H9 (cell line): Measurements from ENCODE around the gene SHLD2. TPM values are rescaled to one million over a fixed set of nuclear protein-coding genes. Genes with fewer than 3 reads are reported as not detected.

Experiments used
- DNase-seq: peaks from one replicate; pipeline ENCODE4 v3.0.0-alpha.2; 2017
- H2AFZ ChIP-seq: one replicate; pipeline ENCODE4 v1.6.1; 2013; ENCODE audit warnings: mild to moderate bottlenecking, low read length, control low read depth, moderate library complexity
- H2AK5ac ChIP-seq: 2 replicates; pipeline ENCODE4 v1.6.1; 2013; ENCODE audit warnings: low read length, control low read depth, mixed read lengths; ENCODE audit not compliant: insufficient read length
- H2BK120ac ChIP-seq: one replicate; pipeline ENCODE4 v1.6.1; 2013; ENCODE audit warnings: low read depth, mild to moderate bottlenecking, low read length, control low read depth, inconsistent platforms; ENCODE audit not compliant: poor library complexity, severe bottlenecking
- H2BK12ac ChIP-seq: 2 replicates; pipeline ENCODE4 v1.6.1; 2013; ENCODE audit warnings: low read length, control low read depth, mixed read lengths, low read depth; ENCODE audit not compliant: insufficient read length
- H2BK15ac ChIP-seq: 2 replicates; pipeline ENCODE4 v1.6.1; 2013; ENCODE audit warnings: low read depth, low read length, control low read depth
- H2BK20ac ChIP-seq: one replicate; pipeline ENCODE4 v1.6.1; 2013; ENCODE audit warnings: low read depth, mild to moderate bottlenecking, low read length, control low read depth, inconsistent platforms; ENCODE audit not compliant: poor library complexity, severe bottlenecking
- H2BK5ac ChIP-seq: 2 replicates; pipeline ENCODE4 v1.6.1; 2013; ENCODE audit warnings: low read length, control low read depth, mixed read lengths; ENCODE audit not compliant: insufficient read length
- H3K14ac ChIP-seq: 2 replicates; pipeline ENCODE4 v1.6.1; 2013; ENCODE audit warnings: low read length, control low read depth; ENCODE audit not compliant: insufficient read depth
- H3K18ac ChIP-seq: 2 replicates; pipeline ENCODE4 v1.6.1; 2013; ENCODE audit warnings: low read depth, mild to moderate bottlenecking, mixed read lengths, low read length, control low read depth; ENCODE audit not compliant: insufficient read length
- H3K23ac ChIP-seq: 2 replicates; pipeline ENCODE4 v1.6.1; 2013; ENCODE audit warnings: low read length, control low read depth, mixed read lengths, low read depth; ENCODE audit not compliant: insufficient read length
- H3K23me2 ChIP-seq: 2 replicates; pipeline ENCODE4 v1.6.1; 2013; ENCODE audit warnings: low read depth, mild to moderate bottlenecking, mixed read lengths, low read length, control low read depth; ENCODE audit not compliant: insufficient read length, poor library complexity, severe bottlenecking
- H3K27ac ChIP-seq: 2 replicates; pipeline ENCODE4 v1.5.1; 2013; ENCODE audit warnings: low read length, control low read depth, mixed read lengths, low read depth; ENCODE audit not compliant: insufficient read length
- H3K27me3 ChIP-seq: 2 replicates; pipeline ENCODE4 v1.6.1; 2013; ENCODE audit warnings: low read length, control low read depth, inconsistent platforms; ENCODE audit not compliant: insufficient read depth
- H3K4ac ChIP-seq: 2 replicates; pipeline ENCODE4 v1.6.1; 2013; ENCODE audit warnings: low read depth, mild to moderate bottlenecking, control low read depth, inconsistent platforms, low read length, moderate library complexity
- H3K4me1 ChIP-seq: 2 replicates; pipeline ENCODE4 v1.6.1; 2013; ENCODE audit warnings: low read length, control low read depth, inconsistent platforms; ENCODE audit not compliant: insufficient read depth
- H3K4me2 ChIP-seq: 2 replicates; pipeline ENCODE4 v1.6.1; 2013; ENCODE audit warnings: low read length, control low read depth, mixed read lengths; ENCODE audit not compliant: insufficient read length, insufficient read depth
- H3K56ac ChIP-seq: 2 replicates; pipeline ENCODE4 v1.6.1; 2013; ENCODE audit warnings: low read depth, mild to moderate bottlenecking, mixed read lengths, low read length, control low read depth; ENCODE audit not compliant: insufficient read length
- H3K79me1 ChIP-seq: 2 replicates; pipeline ENCODE4 v1.6.1; 2013; ENCODE audit warnings: low read depth, mild to moderate bottlenecking, moderate library complexity, low read length, control low read depth, inconsistent platforms; ENCODE audit not compliant: insufficient read depth, poor library complexity, severe bottlenecking
- H3K79me2 ChIP-seq: 2 replicates; pipeline ENCODE4 v1.6.1; 2013; ENCODE audit warnings: low read length, control low read depth, inconsistent platforms; ENCODE audit not compliant: insufficient read depth
- H3K9ac ChIP-seq: 2 replicates; pipeline ENCODE4 v1.6.1; 2013; ENCODE audit warnings: low read length, control low read depth, mixed read lengths; ENCODE audit not compliant: insufficient read length; ENCODE audit errors: extremely low read depth
- H3K9me3 ChIP-seq: one replicate; pipeline ENCODE4 v1.6.1; 2013; ENCODE audit warnings: low read depth, low read length, inconsistent platforms; ENCODE audit not compliant: control insufficient read depth
- H3T11ph ChIP-seq: one replicate; pipeline ENCODE4 v1.6.1; 2013; ENCODE audit warnings: mild to moderate bottlenecking, low read length, control low read depth, inconsistent platforms
- H4K20me1 ChIP-seq: one replicate; pipeline ENCODE4 v1.6.1; 2013; ENCODE audit not compliant: control insufficient read depth, insufficient read length, insufficient read depth
- H4K5ac ChIP-seq: 2 replicates; pipeline ENCODE4 v1.6.1; 2013; ENCODE audit warnings: low read depth, mild to moderate bottlenecking, mixed read lengths, low read length, control low read depth; ENCODE audit not compliant: insufficient read length
- H4K8ac ChIP-seq: replicated peaks from 2 replicates; pipeline ENCODE4 v1.6.1; 2013; ENCODE audit warnings: low read length, control low read depth, mixed read lengths, low read depth; ENCODE audit not compliant: insufficient read length
- H4K91ac ChIP-seq: 2 replicates; pipeline ENCODE4 v1.6.1; 2013; ENCODE audit warnings: low read depth, mild to moderate bottlenecking, moderate library complexity, mixed read lengths, low read length, control low read depth; ENCODE audit not compliant: insufficient read length
- H3K27ac Mint-ChIP-seq, 3 experiments: 2 replicates in 2 of 3; 3 replicates in 1 of 3; pipeline ENCODE4 v1.8.0; 2020 to 2021; ENCODE audit warnings: mixed read lengths in 3 of 3, mild to moderate bottlenecking in 1 of 3, moderate library complexity in 1 of 3
- H3K27me3 Mint-ChIP-seq: 2 replicates; pipeline ENCODE4 v1.8.0; 2021; ENCODE audit warnings: low read depth, mild to moderate bottlenecking, moderate library complexity, mixed read lengths
- H3K36me3 Mint-ChIP-seq, 3 experiments: 2 replicates in 2 of 3; 3 replicates in 1 of 3; pipeline ENCODE4 v1.8.0; 2020 to 2021; ENCODE audit warnings: low read depth in 3 of 3, mixed read lengths in 3 of 3; ENCODE audit not compliant: insufficient read depth in 1 of 3
- H3K4me1 Mint-ChIP-seq, 2 experiments: 2 replicates each; pipeline ENCODE4 v1.8.0; 2020; ENCODE audit warnings: mixed read lengths in 2 of 2
- H3K4me3 Mint-ChIP-seq, 2 experiments: 2 replicates in 1 of 2; 3 replicates in 1 of 2; pipeline ENCODE4 v1.8.0; 2020 to 2021; ENCODE audit warnings: mild to moderate bottlenecking in 2 of 2, mixed read lengths in 2 of 2, moderate library complexity in 1 of 2
- H3K9me3 Mint-ChIP-seq, 2 experiments: 2 replicates in 1 of 2; 3 replicates in 1 of 2; pipeline ENCODE4 v1.8.0; 2020; ENCODE audit warnings: mild to moderate bottlenecking in 2 of 2, mixed read lengths in 2 of 2, moderate library complexity in 1 of 2
- WGBS: extraction: QIAGEN DNeasy Blood & Tissue Kit; methylation state at CpG from one replicate; pipeline ENCODE4 v1.1.7; 2013; ENCODE audit warnings: missing lambda C conversion rate, low lambda C conversion rate, mixed read lengths; ENCODE audit not compliant: insufficient read length; ENCODE audit errors: extremely low coverage; 5-methylcytosine and 5-hydroxymethylcytosine counted together
- total RNA-seq: library from RNA; stranded (reverse); gene quantifications from 2 replicates; pipeline ENCODE4 v1.2.1, GENCODE V29; 2021
- TF ChIP-seq, protein P1 (sequence below): fragments of 200-600 bp; sonication (generic); conservative IDR thresholded peaks from 3 replicates; pipeline ENCODE4 v1.8.0; 2021; ENCODE audit warnings: antibody characterized with exemption, mild to moderate bottlenecking

The SHLD2 gene
- total RNA-seq, 1 experiment from 2014 or later = 27.8 TPM

DNA sequence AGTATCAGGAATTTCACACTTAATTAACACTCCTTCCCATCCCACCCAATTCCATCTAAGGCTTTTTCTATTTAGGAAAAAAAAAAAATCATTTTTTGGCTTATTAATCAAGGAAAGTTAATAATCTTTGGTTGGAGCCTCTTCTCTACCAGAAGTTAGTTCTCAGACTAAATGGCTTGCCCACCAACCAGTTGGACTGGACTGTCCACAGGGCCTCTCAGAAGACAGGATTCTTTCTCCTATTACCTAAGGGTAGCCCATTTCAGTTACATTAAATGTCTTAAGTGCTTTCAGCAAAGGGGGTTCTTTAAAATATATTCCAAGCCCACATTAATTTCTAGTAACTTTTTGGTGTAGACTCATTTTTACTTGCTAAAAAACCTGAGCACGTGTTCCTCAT is 35.6 kb upstream of the SHLD2 start:
- Mint-ChIP-seq H3K27ac (no peak overlapping the region), H3K9me3 (no peaks in the 10 kb centered on the region), H3K4me3 (no peak overlapping the region), H3K4me1 (no peaks in the 10 kb centered on the region), H3K36me3 (peaks cover 26 to 71% (median 59%) of the 10 kb centered on the region in 3 experiments), H3K27me3 (no peaks in the 10 kb centered on the region)
- no CpG with 5 or more reads among the region's 1 CpG for WGBS
- Histone ChIP-seq H3K27me3 (no peaks in the 10 kb centered on the region), H3K14ac (no peak overlapping the region), H3K9me3 (no peaks in the 10 kb centered on the region), H3K79me2 (no peaks in the 10 kb centered on the region), H4K8ac (no peak overlapping the region), H3K4ac (no peak overlapping the region), H4K20me1 (no peaks in the 10 kb centered on the region), H2BK12ac (no peak overlapping the region), H2AFZ (no peak overlapping the region), H2BK15ac (no peak overlapping the region), H3K4me2 (no peak overlapping the region), H3K23ac (no peak overlapping the region), H3K23me2 (no peaks in the 10 kb centered on the region), H2BK120ac (no peak overlapping the region), H3K56ac (no peak overlapping the region), H3K18ac (no peak overlapping the region), H3K27ac (no peak overlapping the region), H2AK5ac (no peak overlapping the region), H2BK20ac (no peak overlapping the region), H3K4me1 (no peaks in the 10 kb centered on the region), H3K79me1 (no peaks in the 10 kb centered on the region), H3T11ph (no peak overlapping the region), H4K5ac (no peak overlapping the region), H2BK5ac (no peak overlapping the region), H3K9ac (no peak overlapping the region), H4K91ac (no peak overlapping the region)
- TF ChIP-seq, protein P1, sequence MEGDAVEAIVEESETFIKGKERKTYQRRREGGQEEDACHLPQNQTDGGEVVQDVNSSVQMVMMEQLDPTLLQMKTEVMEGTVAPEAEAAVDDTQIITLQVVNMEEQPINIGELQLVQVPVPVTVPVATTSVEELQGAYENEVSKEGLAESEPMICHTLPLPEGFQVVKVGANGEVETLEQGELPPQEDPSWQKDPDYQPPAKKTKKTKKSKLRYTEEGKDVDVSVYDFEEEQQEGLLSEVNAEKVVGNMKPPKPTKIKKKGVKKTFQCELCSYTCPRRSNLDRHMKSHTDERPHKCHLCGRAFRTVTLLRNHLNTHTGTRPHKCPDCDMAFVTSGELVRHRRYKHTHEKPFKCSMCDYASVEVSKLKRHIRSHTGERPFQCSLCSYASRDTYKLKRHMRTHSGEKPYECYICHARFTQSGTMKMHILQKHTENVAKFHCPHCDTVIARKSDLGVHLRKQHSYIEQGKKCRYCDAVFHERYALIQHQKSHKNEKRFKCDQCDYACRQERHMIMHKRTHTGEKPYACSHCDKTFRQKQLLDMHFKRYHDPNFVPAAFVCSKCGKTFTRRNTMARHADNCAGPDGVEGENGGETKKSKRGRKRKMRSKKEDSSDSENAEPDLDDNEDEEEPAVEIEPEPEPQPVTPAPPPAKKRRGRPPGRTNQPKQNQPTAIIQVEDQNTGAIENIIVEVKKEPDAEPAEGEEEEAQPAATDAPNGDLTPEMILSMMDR = no peak
- no peak for DNase-seq
